HK-2 (cell line): Measurements from ENCODE around the gene TRIP12.
"Not testable (repeated sequence)": the region's sequence is repeated elsewhere in the genome, so short reads cannot be mapped to it uniquely, and the experiment has no call there.

Experiments used
- DNase-seq: peaks from one replicate; pipeline ENCODE4 v3.0.0-alpha.2; 2018; ENCODE audit not compliant: unreplicated experiment

TRIP12 gene

DNA sequence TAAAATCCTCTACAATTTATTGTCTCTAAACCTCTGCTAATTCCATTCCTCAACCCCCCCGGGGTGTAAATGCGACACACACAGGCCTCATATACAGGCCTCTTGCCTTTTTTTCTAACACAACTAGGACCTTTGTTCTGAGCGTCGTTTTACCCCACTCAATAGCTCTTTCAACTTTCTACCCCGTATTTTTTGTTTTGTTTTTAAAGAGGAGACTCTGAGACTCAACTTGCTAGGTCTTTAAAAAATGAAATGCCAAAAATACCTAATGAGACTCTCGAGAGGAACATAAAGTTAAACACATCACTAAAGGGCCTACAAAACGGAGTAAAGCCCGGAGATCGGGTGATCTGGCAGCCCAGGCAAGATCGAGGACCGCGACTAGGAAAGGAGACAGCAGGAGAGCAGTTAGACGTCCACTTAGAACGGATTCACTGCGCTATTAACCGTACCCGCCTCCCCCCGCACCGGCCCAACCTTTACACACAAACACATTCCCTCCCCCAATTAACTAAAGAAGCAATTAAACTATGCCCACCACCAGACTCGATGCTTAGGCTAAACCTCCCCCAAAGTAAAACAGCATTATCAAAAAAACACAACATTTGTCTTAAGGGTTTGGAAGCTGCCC, 1.7 kb downstream of the TRIP12 start:
- peak; percentile 11 for DNase-seq

DNA sequence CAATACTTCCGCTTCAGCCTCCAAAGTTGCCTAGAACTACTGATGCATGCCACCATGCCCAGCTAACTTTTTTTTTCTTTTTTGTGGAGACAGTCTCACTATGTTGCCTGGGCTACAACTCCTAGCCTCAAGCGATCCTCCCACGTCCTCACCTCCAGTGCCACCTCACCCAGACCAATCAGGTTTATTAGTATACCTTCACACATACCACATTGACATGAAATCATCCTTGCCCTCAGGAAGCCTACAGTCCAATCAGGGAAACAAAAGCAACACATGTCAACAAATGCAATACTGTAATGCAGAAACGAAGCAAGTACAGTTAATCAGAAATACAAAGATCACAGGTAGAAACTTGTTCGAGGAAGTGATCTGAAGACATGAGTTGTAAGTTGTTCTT, 4.0 kb downstream of the TRIP12 start:
- no peak for DNase-seq

DNA sequence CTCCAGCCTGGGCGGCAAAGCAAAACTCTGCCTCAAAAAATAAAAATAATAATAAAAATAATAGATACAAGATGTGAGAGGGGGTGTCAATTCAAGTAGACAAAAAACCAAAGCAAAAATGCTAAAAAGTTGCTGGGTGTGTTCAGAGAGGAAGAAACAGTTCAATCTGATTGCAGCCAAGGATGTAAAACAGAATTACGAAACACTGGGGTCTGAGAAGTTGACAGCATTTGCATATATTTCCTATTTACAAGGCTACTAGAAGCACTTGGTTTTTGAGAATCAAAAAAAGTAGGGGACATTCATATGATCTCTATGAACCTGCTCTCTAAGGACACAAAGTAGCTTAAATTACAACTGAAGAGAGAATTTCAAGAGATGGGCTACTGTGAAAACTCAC, 7.6 kb downstream of the TRIP12 start:
- DNase-seq = no peak

GRCh38 chr2:229910832-229911412, 10.9 kb downstream of the TRIP12 start:
- no peak for DNase-seq

DNA sequence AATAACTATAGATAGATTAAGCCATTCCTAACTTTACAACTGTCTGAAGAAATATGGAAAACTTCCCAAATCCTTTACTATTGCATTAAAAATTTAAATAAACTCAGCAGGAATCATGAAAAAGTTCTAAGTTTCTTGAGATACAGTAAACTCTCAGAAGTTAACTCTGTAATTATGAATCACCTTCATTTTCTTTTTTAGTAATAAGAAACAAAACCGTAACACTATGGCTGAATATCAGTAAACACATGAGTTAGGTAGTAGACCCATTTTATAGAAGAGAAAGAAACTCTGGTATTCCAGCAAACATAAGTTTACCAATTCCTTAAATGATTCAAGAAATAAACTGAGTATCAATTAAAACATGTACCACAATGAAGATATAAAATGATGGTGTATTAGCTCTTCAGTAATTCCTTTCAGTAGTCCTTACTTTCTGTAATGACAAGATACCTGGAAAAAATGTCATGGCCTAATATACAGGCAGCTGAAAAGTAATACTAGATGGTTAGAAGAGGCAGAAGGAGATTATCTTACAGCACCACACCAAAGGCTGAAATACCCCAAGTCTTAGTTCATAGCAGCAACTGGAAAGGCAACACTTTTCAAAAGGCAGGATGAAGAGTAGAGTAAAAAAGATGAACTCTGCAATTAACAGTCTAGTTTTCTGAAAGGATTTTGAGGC, 11.5 kb downstream of the TRIP12 start:
- no peak for DNase-seq

GRCh38 chr2:229909090-229909489, 12.7 kb downstream of the TRIP12 start:
- DNase-seq = no peak

DNA sequence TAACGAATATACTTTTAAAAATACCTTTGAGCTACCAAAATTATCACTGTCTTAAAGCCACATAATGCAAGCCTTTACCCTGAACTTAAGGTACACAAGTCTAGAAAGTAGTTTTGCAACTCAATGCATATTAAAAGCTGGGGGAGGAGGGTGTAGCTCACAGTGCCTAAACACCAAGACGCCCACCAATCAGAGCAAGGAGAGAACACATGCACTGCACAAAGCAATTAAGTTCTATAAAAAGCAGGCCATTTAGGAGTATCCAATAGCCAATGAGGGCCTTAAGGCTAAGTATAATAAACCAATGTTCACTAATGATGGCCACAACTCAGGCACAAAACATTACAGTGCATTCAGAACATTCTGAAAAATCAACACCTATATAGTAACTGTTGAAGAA, 16.2 kb downstream of the TRIP12 start:
- no peak for DNase-seq

DNA sequence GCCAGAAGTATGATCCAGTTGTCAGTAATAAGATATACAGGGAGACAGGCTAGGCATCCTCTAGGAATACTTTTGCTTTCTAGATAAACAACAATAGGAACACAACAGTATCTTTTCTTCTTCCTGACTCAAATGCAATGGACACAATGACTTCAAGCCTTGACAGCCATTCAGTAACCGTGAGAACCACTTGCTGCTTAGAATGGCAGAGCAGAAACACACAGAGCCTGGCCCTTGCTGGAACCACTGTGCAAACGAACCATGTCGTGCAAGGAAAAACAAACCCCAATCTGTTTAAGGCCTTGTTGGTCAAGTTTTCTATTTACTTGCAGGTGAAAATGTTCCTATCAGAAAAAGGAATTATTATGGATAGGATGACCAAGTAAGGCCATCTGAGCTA, 18.8 kb downstream of the TRIP12 start:
- DNase-seq = no peak

DNA sequence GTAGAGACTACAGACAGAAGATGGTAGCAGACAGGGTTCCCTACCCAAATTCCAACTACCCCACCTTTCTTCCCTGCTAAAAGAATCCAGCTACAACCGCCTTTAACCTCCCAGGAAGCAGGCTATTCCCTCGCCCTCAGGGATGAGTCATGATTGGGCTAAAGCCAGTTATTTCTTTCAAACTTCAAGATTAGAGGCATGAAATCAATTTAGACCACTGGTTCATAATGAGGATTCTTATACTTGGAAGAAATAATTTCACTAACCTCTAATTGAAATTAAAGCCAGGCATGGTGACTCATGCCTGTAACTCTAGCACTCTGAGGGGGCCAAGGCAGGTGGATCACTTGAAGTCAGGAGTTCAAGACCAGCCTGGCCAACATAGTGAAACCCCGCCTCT, 20.0 kb downstream of the TRIP12 start:
- DNase-seq = no peak

DNA sequence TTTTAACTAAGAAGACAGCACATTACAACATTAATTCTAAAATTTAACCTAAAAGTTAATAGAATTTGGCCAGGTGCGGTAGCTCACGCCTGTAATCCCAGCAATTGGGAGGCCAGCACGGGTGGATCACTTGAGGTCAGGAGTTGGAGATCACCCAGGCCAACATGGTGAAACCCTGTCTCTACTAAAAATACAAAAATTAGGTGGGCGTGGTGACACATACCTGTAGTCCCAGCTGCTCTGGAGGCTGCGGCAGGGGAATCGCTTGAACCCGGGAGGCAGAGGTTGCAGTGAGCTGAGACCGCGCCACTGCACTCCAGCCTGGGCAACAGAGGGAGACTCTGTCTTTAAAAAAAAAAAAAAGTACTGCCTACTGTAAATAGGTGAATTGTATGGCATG, 21.3 kb downstream of the TRIP12 start:
- not testable (repeated sequence) for DNase-seq

DNA sequence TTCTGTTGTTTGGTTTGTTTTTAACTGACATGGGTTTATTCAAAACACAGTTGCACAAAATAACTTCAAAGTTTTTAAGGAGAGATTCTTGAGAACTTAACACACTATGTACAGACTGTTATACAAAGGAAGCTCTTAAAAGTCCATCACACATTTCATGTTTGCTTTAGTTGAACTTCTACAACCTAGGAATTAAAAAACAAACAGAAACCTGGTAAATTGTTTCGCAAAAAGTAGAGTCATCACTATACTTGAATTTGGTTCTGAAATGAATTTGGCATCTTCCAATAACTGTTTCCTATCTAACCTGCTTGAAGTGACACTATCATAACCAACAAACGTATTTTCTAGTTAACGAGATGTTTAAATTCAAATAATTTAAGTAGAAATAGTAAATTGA, 21.8 kb downstream of the TRIP12 start:
- DNase-seq = no peak

- DNase-seq = no peak
Observed at GRCh38 chr2:229899604-229900003, 22.2 kb downstream of the TRIP12 start.

- no peak for DNase-seq
Observed at GRCh38 chr2:229896857-229897256, 25.0 kb downstream of the TRIP12 start.

GRCh38 chr2:229889023-229889422, 32.8 kb downstream of the TRIP12 start:
- no peak for DNase-seq

- DNase-seq = no peak
Observed at GRCh38 chr2:229888031-229888430, 33.8 kb downstream of the TRIP12 start.

- no peak for DNase-seq
Observed at GRCh38 chr2:229887441-229887840, 34.4 kb downstream of the TRIP12 start.

DNA sequence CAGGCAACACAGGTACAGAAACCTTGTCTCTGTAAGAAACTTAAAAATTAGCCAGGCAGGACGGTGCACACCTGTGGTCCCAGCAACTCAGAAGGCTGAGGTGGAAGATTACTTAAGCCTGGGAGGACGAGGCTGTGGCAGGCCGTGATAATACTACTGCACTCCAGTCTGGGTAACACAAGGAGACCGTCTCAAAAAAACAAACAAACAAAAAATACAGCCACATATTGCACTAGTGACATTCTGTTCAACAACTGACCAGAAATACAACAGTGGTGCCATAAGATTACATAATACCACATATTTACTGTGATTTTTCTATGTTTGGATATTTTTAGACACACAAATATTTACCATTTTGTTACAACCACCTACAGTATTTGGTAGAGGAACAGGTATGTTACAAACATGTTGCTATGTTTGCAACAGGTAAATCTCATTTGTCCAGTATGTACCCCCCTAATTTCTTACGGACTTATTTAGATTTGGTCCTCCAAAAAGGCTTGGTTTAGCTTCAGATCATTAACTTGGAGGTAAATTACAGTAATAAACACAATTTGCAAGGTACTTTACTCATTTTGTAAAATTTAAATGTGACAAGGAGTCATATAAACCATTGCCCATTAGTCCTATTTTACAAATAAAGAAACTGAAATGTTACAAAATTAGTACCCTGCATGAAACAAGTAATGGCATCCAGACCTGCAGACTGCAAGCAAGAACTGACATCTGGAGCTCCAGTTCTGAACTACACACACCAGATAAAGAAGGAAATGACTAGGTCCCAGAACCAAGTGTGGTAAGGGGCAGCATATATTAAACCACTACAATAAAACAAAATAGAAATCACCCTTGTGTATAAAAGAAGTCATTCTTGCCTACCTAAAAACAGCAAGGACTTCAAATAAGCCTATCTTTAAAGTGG, 36.8 kb downstream of the TRIP12 start:
- no peak for DNase-seq

- no peak for DNase-seq
Observed at GRCh38 chr2:229882583-229882982, 39.2 kb downstream of the TRIP12 start.

- DNase-seq = no peak
Observed at GRCh38 chr2:229880892-229881586, 40.8 kb downstream of the TRIP12 start.

- DNase-seq = no peak
Observed at GRCh38 chr2:229879191-229879950, 42.4 kb downstream of the TRIP12 start.

- DNase-seq = no peak
Observed at GRCh38 chr2:229875549-229875948, 46.3 kb downstream of the TRIP12 start.
